Placental epithelial cell (primary cell): Measurements from ENCODE around the gene IL1R1. TPM values are rescaled to one million over a fixed set of nuclear protein-coding genes. Genes with fewer than 3 reads are reported as not detected.

ENCODE experiments used
- total RNA-seq: library from RNA; depleted of rRNA; stranded (reverse); fragments of >200 nt; gene quantifications from 2 replicates; pipeline ENCODE4 v1.2.3, GENCODE V29; 2012

The IL1R1 gene
- 135 and 233 TPM in 2 replicates for total RNA-seq

GRCh38 chr2:102141970-102142828, at the start of gene IL1R1:
Gene IL1R1, plus strand, starts transcription at chr2:102142746. Its CDS starts 14,979 bp downstream, at chr2:102157725.

GRCh38 chr2:102186791-102187495, 44.4 kb downstream of the IL1R1 start, which contains the start of gene IL1RL2:
Gene IL1RL2, plus strand, starts transcription at chr2:102187023. Its CDS starts 845 bp downstream, at chr2:102187868.

Other genes starting within 250 kb of the IL1R1 start
- 3.1 and 18.5 TPM in 2 replicates for gene IL1R2, start 150.8 kb upstream of the IL1R1 start, total RNA-seq
- gene IL1RL2, start 44.3 kb downstream of the IL1R1 start, total RNA-seq, result 10.6 and 13.7 TPM in 2 replicates
- not detected in 2 replicates for gene IL1RL1, start 168.8 kb downstream of the IL1R1 start, total RNA-seq
- 1.7 and 4.3 TPM in 2 replicates for gene IL18R1, start 213.1 kb downstream of the IL1R1 start, total RNA-seq